HUDEP-2 (cell line): Measurements from ENCODE around the gene RPP30.
"Not testable (repeated sequence)": the region's sequence is repeated elsewhere in the genome, so short reads cannot be mapped to it uniquely, and the experiment has no call there.

Source experiments
- DNase-seq, 76 experiments: peaks; one replicate each; lab custom pipeline; 2025; ENCODE audit not compliant: unreplicated experiment in 76 of 76; lab: John Stamatoyannopoulos, UW

RPP30 gene

DNA sequence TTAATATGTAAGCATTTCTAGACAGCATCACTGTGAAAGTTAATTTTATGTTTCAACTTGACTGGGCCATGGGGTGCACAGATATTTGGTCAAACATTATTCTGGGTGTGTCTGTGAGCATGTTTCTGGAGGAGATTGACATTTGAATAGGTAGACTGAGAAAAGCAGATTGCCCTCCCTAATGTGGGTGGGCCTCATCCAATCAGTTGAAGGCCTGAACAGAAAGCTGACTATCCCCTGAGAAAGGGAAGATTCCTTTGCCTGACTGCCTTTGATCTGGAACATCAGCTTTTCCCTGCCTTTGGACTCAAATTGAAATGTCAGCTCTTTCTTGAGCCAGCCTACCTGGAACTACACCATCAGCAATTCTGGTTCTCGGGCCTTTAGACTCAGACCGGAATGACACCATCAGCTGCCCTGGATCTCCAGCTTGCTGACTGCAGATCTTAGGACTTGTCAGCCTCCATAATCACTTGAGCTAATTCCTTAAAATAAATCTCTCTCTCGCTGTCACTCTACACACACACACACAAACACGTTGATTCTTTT is 5.7 kb upstream of the RPP30 start:
- no peak for DNase-seq

DNA sequence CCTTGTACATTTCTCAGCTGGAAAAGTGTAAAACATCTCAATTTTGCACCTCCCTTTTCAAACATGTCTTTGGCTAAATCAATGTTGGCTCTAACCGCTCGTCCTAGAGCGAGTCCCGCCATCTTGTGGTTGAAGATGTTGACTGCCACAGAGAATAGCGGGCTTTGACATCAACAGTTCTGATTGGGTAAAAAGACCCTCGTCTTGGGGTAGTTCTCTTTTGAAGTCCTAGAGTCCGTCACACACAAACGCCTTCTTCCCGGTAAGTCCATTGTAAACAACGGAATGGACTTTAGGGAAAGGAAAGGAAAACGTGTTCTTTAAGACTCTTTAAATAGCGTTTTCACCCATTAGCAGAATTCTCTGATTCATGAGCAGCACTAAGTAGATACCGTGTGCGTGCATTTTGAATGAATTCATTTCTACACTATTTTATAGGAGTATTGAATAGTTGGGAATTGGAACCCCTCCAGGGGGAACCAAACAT is 452 bp upstream of the RPP30 start:
- peak in 38 of 76 experiments; percentile 2 to 56 (median 20) for DNase-seq

DNA sequence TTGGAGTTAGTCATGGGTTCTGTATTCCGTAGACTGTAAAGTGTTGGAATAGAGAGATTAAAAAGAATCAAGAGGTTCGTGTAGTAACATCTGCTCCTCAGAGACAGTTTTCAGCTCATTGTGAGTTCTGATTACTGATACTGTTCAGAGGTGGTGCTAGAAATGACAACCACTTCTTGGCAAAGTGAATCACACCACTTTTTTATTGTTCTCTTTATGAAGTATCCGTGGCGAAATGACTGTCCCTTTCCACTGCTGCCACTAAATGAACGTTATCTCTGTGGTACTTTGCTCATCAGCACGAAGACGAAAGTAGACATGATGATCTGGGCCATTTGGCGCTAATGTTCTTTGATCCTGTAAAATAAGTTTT is 860 bp downstream of the RPP30 start:
- no peak for DNase-seq

DNA sequence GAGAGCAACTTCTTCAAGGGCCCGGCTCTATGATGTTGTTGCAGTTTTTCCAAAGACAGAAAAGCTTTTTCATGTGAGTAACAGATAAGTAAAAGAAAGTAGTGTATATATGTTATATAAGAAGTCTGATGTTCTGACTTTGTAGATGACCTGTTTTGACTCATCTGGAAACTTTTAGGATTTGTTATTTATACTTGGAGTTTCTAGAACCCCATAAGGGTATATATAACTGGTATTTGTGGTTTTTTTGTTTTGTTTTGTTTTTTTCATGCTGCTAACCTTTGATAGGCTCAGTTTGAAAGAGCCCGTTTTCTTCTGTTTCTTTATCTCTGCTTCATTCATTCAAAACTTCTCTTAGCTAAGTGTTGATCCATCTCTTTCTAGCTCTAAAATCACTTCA is 7.3 kb downstream of the RPP30 start:
- DNase-seq, result no peak

DNA sequence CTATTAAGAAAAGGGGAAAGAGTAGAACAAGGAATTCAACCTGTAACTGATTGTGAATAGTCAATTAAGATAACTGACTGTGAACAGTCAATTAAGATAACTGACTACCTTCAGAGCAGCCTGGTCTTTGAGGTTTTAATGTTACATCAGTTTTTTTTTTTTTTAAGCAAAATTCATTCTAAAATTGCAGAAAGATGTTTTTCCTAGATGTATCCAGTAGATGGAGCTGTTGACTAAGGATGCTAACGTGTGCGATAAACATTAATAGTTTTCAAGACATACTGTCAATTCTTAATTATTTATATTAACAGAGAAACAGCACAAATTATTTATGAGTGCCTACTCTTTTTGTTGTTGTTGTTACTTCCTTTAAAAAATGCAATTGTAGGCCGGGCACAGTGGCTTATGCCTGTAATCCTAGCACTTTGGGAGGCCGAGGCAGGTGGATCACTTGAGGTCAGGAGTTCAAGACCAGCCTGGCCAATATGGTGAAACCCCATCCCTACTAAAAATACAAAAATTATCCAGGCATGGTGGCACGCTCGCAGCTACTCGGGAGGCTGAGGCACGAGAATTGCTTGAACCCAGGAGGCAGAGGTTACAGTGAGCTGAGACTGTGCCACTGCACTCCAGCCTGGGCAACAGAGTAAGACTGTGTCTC is 8.4 kb downstream of the RPP30 start:
- DNase-seq, result peak in 5 of 76 experiments; percentile 1 to 28 (median 2)

DNA sequence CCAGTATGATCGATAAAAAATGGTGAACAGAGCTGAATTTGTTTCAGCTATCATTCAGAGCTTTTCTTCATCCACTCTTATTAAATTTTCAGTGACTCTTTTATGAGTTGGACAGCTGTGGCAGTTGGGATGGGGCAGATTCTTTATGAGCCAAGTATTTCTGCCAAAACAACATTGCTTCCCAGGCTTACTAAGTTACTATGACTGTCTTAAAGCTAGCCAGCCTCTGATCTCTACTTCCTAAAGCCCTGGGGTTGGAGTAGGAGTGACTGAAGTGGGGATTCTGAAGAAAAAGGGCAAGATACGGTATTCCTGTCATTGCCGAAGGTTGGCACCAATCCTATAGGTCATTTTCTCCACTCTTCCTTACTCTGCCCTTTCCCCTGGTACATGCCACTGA is 12.7 kb downstream of the RPP30 start:
- no peak for DNase-seq

DNA sequence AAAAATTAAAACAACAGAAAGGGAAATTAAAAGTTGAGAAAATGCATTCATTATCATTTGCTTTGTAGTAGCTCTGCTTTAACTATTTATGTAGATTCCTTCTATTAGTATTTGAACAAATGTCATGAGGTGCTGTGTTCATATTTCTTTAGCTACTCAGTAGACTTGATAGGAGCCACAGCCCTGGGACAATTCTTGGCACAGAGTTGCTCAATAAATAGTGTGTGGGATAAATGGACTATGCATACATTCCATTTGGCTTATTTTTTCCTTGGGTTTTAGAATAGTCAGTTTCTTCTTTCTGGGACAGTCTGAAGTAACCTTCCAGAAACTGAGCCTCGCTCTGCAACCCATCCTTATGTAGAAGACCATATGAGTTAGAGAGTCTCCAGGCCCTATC is 13.4 kb downstream of the RPP30 start:
- no peak for DNase-seq

DNA sequence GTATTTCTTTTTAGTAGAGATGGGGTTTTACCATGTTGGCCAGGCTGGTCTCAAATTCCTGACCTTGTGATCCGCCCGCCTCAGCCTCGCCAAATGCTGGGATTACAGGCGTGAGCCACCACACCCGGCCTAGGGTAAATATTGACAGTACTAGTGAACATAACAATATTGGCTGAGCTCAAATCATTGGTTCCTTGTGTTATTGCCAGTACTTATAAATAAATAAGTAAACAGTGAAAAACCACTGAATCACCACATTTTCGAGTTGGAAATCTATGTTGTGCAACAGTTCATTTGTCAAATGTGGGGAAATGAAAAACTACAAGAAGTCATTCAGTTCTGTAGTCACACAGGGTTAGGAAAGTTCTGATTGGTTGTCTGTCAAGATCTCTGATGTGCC is 15.8 kb downstream of the RPP30 start:
- no peak for DNase-seq

DNA sequence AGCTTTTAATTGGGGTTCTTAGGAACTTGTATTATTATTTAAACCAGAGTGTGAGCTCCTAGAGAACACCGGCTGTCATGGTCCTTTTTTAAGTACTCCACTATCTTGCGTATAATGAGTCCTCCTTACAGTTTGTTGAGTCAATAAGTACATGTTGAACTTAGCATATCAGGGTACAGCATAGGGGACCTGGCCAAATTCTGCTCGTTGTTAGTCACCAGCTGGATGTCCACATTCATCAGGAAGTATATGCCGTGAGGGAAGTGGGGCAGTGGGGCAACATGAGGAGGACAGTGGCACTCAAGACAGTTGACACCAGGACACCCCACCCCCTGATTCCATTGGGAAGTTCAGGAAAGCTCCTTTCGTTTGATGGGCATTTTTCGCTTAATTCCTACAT is 16.6 kb downstream of the RPP30 start:
- DNase-seq, result no peak

DNA sequence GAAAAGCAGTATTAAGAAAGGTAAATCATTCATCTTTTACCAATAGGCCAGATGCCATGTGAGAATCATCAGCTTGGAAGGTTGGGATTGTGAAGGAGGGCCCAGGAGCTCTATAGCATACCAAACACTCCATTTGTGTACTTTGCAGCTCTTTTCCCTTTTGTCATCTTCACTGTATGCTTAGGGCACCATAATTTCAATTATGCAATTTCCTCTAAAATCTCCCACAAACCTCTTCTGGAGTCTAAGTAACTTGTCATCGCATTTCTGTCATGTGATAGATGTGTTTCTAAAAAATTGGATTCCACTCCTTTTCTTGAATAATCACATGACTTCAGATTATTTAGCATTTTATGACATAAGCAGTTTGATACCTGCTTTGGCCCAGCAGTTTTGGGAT is 17.9 kb downstream of the RPP30 start:
- DNase-seq, result no peak

DNA sequence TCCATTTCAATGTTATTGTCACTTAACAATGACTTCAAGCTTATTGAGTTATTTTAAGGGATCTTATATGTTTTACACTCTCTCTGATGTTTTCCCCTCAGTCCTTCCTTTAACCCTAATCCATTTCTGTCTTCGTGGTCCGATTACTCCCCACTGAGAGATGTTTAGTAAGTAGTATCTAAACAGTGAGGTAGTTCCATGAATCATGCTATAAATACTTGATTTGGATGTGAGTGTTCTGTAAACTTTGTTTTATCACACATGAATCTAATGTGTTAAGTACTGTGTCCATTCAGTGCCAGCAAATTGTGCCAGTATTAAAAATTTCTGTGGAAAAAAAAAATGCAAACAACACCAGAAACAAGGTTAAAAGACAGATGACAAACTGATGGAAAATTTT is 18.6 kb downstream of the RPP30 start:
- no peak for DNase-seq

DNA sequence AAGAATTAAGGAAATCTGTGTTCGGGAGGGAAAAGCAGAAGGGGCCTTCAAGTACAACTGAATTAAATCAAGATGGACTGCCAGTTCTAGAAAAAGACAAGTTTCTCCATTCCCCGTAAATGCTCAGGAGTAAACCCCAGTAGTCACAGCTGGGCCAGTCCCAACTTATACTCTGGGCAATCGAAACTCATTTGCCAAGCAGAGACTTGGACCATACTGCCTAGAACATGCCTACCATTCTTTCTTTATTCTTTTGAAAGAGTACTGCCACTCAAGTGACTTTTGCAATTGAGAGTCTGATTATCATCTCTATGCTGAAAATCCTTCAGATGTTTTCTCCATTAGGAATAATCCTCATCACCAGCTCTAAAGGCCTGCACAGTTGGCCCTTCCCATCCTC is 21.4 kb downstream of the RPP30 start:
- no peak for DNase-seq

DNA sequence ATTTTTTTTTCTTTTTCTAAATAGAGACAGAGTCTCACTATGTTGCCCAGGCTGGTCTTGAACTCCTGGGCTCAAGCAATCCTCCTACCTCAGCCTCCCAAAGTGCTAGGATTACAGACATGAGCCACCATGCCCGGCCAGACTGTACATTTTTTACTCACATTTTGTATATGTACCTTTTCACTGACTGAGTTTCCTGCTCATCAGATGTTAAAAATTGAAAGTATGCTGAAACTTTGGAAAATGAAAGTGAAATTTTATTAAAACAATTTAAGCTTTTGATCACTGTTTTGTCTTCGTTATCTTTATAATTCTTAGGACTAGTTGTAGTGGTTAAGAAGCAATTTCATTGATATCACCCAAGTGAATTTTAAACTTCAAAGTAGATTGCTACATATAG is 25.1 kb downstream of the RPP30 start:
- not testable (repeated sequence) for DNase-seq

DNA sequence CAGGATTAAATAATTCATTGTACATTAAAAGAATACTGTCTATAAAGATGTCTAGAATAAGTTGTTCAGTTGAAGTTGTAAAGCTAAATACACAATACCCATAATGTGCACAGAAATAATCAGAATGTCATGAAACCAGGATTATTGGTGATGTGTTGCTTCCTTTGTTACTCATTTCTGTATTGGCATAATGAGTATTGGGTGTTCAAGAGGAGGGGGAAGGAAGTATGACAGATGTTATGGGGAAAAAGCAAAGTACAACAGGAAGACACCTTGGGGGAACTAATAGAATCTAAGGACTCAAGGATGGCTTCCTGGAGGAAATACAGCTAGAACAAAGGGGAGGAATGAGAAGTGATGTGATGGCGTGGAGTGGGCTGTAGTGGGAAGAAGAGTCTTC is 34.2 kb downstream of the RPP30 start:
- no peak for DNase-seq

DNA sequence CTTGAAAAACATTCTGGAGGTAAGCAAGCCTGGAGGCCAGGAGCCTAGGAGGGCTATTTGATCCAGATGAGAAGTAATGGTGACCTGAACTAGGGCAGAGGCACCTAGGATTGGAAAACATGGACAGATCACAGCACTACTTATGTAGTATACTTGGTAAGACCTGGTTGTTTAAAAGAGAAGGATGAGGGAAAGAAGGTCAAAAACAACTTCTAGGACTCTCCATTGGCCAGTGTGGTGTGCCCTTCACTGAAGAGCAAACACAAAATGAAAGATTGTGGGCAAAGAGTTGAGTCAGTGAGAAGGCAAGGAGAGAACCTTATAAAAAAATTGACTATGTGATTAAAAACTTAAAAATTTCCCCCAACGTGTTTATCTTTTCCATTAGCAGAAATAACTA is 34.8 kb downstream of the RPP30 start:
- no peak for DNase-seq

DNA sequence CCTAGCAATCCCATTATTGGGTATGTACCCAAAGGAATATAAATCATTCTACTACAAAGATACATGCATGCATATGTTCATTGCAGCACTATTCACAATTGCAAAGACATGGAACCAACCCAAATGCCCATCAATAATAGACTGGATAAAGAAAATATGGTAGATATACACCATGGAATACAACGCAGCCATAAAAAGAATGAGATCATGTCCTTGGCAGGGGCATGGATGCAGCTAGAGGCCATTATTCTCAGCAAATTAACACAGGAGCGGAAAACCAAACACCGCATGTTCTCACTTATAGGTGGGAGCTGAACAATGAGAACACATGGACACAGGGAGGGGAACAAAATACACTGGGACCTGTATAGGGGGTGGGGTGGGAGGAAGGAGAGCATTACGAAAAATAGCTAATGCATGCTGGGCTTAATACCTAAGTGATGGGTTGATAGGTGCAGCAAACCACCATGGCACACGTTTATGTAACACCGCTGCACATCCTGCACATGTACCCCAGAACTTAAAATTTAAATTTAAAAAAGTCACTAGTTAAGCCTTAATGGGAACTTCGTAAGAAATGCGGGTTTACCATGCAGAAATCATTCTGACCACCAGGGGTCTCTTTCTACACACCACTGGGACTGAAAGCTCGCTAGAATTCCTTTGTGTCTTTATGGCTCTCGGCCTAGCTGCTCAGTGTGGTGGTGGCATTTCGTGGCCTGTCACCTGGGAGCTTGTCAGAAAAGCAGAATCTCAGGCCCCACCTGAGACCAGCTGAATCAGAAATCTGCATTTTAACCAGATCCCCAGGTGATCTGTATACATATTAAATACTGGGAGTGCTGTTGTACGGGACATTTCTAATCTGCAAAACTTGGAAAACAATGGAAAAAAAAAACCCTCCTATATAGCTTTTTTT is 39.6 kb downstream of the RPP30 start:
- peak in 40 of 76 experiments; percentile 1 to 64 (median 15) for DNase-seq

DNA sequence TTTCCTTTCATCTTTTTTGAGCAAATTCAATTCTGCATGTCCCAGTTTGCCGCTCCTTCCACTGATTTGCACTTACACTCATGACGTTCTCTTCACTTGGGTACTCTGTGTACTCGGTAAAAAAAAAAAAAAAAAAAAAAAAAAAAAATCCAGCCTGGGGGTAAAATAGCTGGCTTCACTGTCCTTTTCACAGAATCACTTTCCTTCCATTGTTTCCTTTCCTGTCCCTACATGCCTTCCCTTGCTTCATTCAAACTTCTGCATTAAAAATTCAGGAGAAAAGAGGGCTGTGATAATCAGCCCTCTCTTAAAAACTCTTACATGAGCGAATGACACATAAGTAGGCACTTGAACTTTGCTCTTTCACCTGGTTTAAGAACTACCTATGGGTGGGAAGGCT is 40.4 kb downstream of the RPP30 start:
- DNase-seq, result no peak

DNA sequence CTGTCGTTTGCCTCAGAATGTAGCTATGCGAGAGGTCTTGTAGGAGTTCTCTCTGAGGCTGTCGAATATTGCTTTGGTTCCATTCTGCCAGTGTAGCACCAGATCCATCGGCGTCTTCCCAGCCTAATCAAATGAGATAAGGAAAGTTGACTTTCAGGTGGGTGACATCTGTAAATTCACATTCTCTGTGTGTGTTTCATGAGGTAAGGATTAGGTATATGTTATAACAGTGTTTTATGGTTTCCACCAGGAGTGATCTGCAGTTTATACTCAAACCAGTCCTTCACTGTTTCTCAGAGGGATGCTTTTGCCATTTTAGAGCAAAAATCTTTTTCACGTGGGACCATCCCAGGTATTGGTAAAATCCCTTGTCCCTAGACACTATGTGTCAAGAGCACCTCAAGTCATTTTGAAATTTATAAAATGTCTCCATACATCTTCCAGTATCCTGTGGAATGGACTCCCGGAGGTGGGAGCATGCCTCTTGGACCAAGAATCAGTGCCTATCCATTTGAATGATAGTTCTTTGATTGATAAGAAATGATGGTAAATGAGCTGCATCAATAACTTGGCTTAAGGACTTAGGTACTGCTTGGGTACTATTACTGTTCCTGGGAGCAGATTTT is 41.2 kb downstream of the RPP30 start:
- no peak for DNase-seq

DNA sequence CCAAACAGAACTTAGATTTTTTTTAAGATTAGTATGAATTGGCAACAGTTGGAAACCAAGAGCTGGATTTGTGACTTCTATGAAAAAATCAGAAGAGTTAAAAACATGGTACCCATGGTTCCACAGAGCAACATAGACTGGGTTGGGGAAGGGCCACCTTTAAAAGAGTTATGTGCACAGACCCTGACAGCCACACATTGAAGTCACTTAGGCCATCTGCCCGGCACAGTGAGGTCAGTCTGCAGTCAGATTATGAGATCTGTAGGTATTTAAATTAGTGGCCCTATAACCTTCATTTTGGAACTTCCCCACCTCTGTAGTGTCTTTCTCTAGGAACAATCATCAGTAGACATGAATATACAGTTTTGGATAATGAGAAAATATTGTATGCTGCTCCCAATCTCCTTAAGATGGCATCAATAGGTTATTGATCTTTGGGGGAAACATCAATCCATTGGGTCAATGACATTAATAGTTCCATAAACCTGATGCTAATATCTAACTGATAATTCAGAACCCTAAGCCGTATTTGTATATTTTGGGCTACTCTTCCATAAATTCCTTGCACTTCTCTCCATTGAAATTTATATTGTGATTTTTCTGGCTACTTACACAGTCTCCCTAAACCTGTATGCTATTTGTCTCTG is 42.1 kb downstream of the RPP30 start:
- DNase-seq, result no peak

DNA sequence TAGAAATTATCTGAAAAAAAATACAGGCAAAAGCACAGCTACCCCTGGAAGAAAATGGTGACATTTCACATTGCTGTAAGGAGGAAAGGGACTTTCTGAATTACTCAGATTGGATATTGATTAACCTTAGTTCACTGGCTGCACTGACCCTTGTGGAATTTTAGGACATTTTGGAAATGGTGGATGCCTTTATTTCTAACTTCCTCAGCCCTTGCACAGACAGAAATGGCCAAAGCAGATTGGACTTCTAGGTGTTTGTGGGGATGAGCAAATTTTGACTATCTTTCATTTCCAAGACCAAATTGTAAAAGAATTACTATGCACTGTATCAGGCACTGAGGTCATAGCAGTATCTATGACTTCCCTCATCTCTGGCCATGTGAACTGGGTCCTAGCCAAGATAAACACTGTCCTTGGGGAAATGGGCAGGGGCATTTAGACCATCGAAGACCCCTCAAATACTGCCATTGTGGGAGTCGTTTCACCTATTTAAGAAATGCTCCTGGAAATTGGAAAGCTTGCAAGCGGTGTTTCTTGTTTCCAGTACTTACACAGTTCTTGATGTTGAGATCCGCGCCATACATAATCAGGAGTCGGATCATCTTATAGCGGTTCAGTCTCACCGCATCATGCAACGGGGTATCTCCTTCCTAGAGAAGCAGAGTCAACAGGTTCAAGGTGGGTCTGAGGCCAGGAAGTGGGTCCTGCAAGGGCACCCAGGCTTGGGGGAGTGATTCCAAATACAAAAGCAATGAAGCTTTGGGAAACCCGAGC is 43.4 kb downstream of the RPP30 start:
- no peak for DNase-seq
